ENCODE data around the gene PAK1. TPM values are rescaled to one million over a fixed set of nuclear protein-coding genes. Genes with fewer than 3 reads are reported as not detected.
A peak's percentile ranks its signal among the peaks of the same experiment; 100 is the strongest.

PAK1 gene
- total and polyA plus RNA-seq, 2 of the 8 experiments (the other 6 are each of a cell fraction or from before 2014, with no cell fraction given) = 87.7 to 151 TPM

DNA sequence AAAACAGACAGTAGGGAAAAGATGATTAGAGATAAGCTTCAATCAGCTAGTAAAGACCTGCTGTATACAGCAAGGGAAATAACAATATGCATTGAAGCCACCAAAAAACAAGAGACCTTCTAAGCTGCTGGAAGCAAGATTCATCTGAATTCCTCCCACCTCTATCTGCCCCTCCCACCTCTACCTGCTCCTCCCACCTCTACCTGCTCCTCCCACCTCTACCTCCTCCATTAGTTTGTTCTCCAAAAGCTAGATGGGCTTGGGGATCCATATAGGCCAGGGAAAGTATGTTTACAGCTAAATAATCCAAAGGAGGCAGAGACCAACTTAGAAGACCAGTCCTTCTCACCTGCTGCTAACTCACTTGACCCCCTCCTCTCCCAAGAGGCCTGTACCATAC, 33.2 kb downstream of the PAK1 start:
- Histone ChIP-seq H3K27me3 (replicated peaks in 1 of 4; ENCODE audit: control insufficient read depth in 3 of 4, extremely low read depth in 1 of 4, insufficient read depth in 3 of 4, low read length in 3 of 4) (no peaks in the 10 kb centered on the region), H3K27ac (ENCODE audit: low read depth, low read length) (no peak overlapping the region), H3K4me3 (ENCODE audit: extremely low read depth in 1 of 4, insufficient read depth in 2 of 4, low read depth in 3 of 4, low read length in 4 of 4) (no peak overlapping the region), H3K79me1 (ENCODE audit: low read depth, low read length) (peaks cover 2% of the 10 kb centered on the region; the same call in 1 of the 2 replicates), H3K18ac (ENCODE audit: extremely low read depth, low read length) (0 out of 2 replicates have a peak overlapping the region, but pooled peaks have one; percentile 24), H3K4me2 (ENCODE audit: insufficient read depth in 1 of 2, low read depth in 2 of 2, low read length in 2 of 2) (no peak overlapping the region), H3K14ac (ENCODE audit: insufficient read length) (no peak overlapping the region), H2AFZ (ENCODE audit: low read length) (no peak overlapping the region), H2BK15ac (ENCODE audit: low read length) (no peak overlapping the region), H3K4ac (replicated peaks; ENCODE audit: insufficient read length, low read depth, low read length) (no peak overlapping the region), H4K8ac (ENCODE audit: extremely low read depth, insufficient read depth, low read length) (no peak overlapping the region), H2BK5ac (ENCODE audit: low read depth, low read length) (no peak overlapping the region), H2AK5ac (ENCODE audit: low read depth, low read length) (no peak overlapping the region), H3K79me2 (ENCODE audit: control insufficient read depth in 1 of 2, insufficient read depth in 2 of 2, low read length in 2 of 2) (peaks cover 9 to 97% of the 10 kb centered on the region in 2 experiments), H2BK12ac (ENCODE audit: low read depth, low read length) (no peak overlapping the region), H2BK120ac (replicated peaks; ENCODE audit: low read depth, low read length) (no peak overlapping the region), H4K91ac (replicated peaks; ENCODE audit: insufficient read length, low read length) (no peak overlapping the region), H3K9me3 (ENCODE audit: insufficient read depth in 2 of 2, low read depth in 1 of 2, low read length in 1 of 2) (no peaks in the 10 kb centered on the region), H3K36me3 (ENCODE audit: control insufficient read depth in 2 of 4, insufficient read depth in 4 of 4, low read length in 3 of 4) (no peaks in the 10 kb centered on the region), H4K5ac (ENCODE audit: insufficient read length, low read depth, low read length) (no peak overlapping the region), H3K9ac (replicated peaks in 1 of 4; ENCODE audit: extremely low read depth in 1 of 4, low read depth in 3 of 4, low read length in 3 of 4) (no peak overlapping the region), H3K4me1 (replicated peaks in 1 of 4; ENCODE audit: control insufficient read depth in 3 of 4, insufficient read depth in 4 of 4, low read length in 3 of 4) (peaks cover 0 to 6% (median 1%) of the 10 kb centered on the region in 4 experiments; a peak in 3 of 7 replicates), H3K23ac (ENCODE audit: insufficient read length) (no peak overlapping the region), H3K56ac (replicated peaks; ENCODE audit: insufficient read length, low read depth, low read length) (no peak overlapping the region), H2BK20ac (ENCODE audit: low read length) (no peak overlapping the region), H4K20me1 (replicated peaks in 1 of 2; ENCODE audit: control insufficient read depth in 1 of 2, insufficient read depth in 2 of 2, low read length in 2 of 2) (peaks cover 2 to 3% of the 10 kb centered on the region in 2 experiments), H3K23me2 (ENCODE audit: low read depth, low read length) (no peaks in the 10 kb centered on the region; the same call in 1 of the 2 replicates)
- no peak for TF ChIP-seq POLR2A (IDR thresholded peaks at IDR 0.05; ENCODE audit: control extremely low read depth in 1 of 2, low read depth in 2 of 2, low read length in 2 of 2)
- TF ChIP-seq POU5F1 (IDR thresholded peaks at IDR 0.05; ENCODE audit: low read depth, low read length) = no peak
- TF ChIP-seq TBP (IDR thresholded peaks at IDR 0.05; ENCODE audit: low read depth, low read length) = no peak
- no peak for TF ChIP-seq JUN (IDR thresholded peaks at IDR 0.05; ENCODE audit: low read depth, low read length)
- no peak for TF ChIP-seq CREB1 (IDR thresholded peaks at IDR 0.05)
- TF ChIP-seq, protein P1, sequence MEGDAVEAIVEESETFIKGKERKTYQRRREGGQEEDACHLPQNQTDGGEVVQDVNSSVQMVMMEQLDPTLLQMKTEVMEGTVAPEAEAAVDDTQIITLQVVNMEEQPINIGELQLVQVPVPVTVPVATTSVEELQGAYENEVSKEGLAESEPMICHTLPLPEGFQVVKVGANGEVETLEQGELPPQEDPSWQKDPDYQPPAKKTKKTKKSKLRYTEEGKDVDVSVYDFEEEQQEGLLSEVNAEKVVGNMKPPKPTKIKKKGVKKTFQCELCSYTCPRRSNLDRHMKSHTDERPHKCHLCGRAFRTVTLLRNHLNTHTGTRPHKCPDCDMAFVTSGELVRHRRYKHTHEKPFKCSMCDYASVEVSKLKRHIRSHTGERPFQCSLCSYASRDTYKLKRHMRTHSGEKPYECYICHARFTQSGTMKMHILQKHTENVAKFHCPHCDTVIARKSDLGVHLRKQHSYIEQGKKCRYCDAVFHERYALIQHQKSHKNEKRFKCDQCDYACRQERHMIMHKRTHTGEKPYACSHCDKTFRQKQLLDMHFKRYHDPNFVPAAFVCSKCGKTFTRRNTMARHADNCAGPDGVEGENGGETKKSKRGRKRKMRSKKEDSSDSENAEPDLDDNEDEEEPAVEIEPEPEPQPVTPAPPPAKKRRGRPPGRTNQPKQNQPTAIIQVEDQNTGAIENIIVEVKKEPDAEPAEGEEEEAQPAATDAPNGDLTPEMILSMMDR (IDR thresholded peaks at IDR 0.05; ENCODE audit: control extremely low read depth in 1 of 3, insufficient read depth in 1 of 3, low read depth in 1 of 3, low read length in 3 of 3) = no peak
- TF ChIP-seq HDAC6 (IDR thresholded peaks at IDR 0.05; ENCODE audit: low read depth, low read length) = no peak
- no peak for TF ChIP-seq RAD21 (IDR thresholded peaks at IDR 0.05 in 1 of 2, conservative IDR thresholded peaks at IDR 0.05 in 1 of 2; ENCODE audit: low read depth in 2 of 2, low read length in 2 of 2)
- no peak for TF ChIP-seq EP300 (IDR thresholded peaks at IDR 0.05; ENCODE audit: borderline replicate concordance in 1 of 2, low read depth in 2 of 2, low read length in 2 of 2)
- TF ChIP-seq, protein P2, sequence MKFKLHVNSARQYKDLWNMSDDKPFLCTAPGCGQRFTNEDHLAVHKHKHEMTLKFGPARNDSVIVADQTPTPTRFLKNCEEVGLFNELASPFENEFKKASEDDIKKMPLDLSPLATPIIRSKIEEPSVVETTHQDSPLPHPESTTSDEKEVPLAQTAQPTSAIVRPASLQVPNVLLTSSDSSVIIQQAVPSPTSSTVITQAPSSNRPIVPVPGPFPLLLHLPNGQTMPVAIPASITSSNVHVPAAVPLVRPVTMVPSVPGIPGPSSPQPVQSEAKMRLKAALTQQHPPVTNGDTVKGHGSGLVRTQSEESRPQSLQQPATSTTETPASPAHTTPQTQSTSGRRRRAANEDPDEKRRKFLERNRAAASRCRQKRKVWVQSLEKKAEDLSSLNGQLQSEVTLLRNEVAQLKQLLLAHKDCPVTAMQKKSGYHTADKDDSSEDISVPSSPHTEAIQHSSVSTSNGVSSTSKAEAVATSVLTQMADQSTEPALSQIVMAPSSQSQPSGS (IDR thresholded peaks at IDR 0.05; ENCODE audit: low read length) = no peak
- no peak for DNase-seq (ENCODE audit: low read depth in 1 of 2, low spot score in 2 of 2)
- CTCF ChIA-PET (ENCODE audit: partially characterized antibody) = interaction anchor here (1.0 to 2.1 kb wide), 4 partner anchors 19 to 251 kb away, joined by 3 to 9 read pairs (median 5); no protein-coding TSS in a partner anchor
- FAIRE-seq = peak; percentile 28
- POLR2A ChIA-PET (ENCODE audit: partially characterized antibody) = interaction anchor here (1.0 to 1.5 kb wide), 4 partner anchors 9 to 30 kb away, joined by 3 to 6 read pairs (median 4); no protein-coding TSS in a partner anchor
